HepG2 (cell line): ENCODE results near the gene CCDC170. TPM values are rescaled to one million over a fixed set of nuclear protein-coding genes. Genes with fewer than 3 reads are reported as not detected.
A peak's percentile ranks its signal among the peaks of the same experiment; 100 is the strongest.

Experiments used
- ATF1 ChIP-seq: IDR thresholded peaks from 2 replicates; pipeline ENCODE4 v1.6.1; 2016; ENCODE audit warnings: mild to moderate bottlenecking, control low read depth
- ATF6 ChIP-seq: sonication (generic); formaldehyde crosslinking; conservative IDR thresholded peaks from 2 replicates; pipeline ENCODE4 v1.4.0; 2020; ENCODE audit warnings: missing genetic modification reagents
- BRF2 ChIP-seq: sonication (generic); formaldehyde crosslinking; IDR thresholded peaks from 2 replicates; pipeline ENCODE4 v1.8.1; 2022; ENCODE audit warnings: mild to moderate bottlenecking, missing genetic modification reagents
- E2F5 ChIP-seq: sonication (generic); formaldehyde crosslinking; conservative IDR thresholded peaks from 2 replicates; pipeline ENCODE4 v1.4.0; 2020; ENCODE audit warnings: missing genetic modification reagents
- HOXA9 ChIP-seq: sonication (generic); formaldehyde crosslinking; IDR thresholded peaks from 2 replicates; pipeline ENCODE4 v1.8.1; 2022; ENCODE audit warnings: missing genetic modification reagents, mild to moderate bottlenecking, moderate library complexity, borderline replicate concordance
- NR0B2 ChIP-seq: sonication (generic); formaldehyde crosslinking; IDR thresholded peaks from 2 replicates; pipeline ENCODE4 v1.4.0; 2020; ENCODE audit warnings: mild to moderate bottlenecking, missing genetic modification reagents
- PCBP2 ChIP-seq: fragments of 200-400 bp; formaldehyde crosslinking; optimal IDR thresholded peaks from 2 replicates; pipeline ENCODE3; 2018; ENCODE audit warnings: low read length, low read depth; ENCODE audit not compliant: poor library complexity, severe bottlenecking
- PHF21A ChIP-seq: sonication (generic); formaldehyde crosslinking; IDR thresholded peaks from 2 replicates; pipeline ENCODE4 v1.5.0; 2020; ENCODE audit warnings: mild to moderate bottlenecking, missing genetic modification reagents
- PHF8 ChIP-seq: sonication (generic); formaldehyde crosslinking; IDR thresholded peaks from 2 replicates; pipeline ENCODE4 v1.5.0; 2020; ENCODE audit warnings: missing genetic modification reagents
- THAP7 ChIP-seq: sonication (generic); formaldehyde crosslinking; IDR thresholded peaks from 2 replicates; pipeline ENCODE4 v1.8.1; 2023; ENCODE audit warnings: mild to moderate bottlenecking, missing genetic modification reagents
- ZBTB14 ChIP-seq: sonication (generic); formaldehyde crosslinking; IDR thresholded peaks from 2 replicates; pipeline ENCODE4 v1.4.0; 2020; ENCODE audit warnings: missing genetic modification reagents
- ZBTB20 ChIP-seq: sonication (generic); formaldehyde crosslinking; IDR thresholded peaks from 2 replicates; pipeline ENCODE4 v1.8.1; 2023; ENCODE audit warnings: missing genetic modification reagents, low read depth, mild to moderate bottlenecking, borderline replicate concordance
- ZEB1 ChIP-seq: IDR thresholded peaks from 2 replicates; pipeline ENCODE4 v1.6.1; 2012; ENCODE audit warnings: mild to moderate bottlenecking, low read depth, inconsistent platforms; ENCODE audit not compliant: insufficient replicate concordance
- ZFP37 ChIP-seq: sonication (generic); formaldehyde crosslinking; IDR thresholded peaks from 2 replicates; pipeline ENCODE4 v1.4.0; 2020; ENCODE audit warnings: missing genetic modification reagents, borderline replicate concordance
- ZNF225 ChIP-seq: sonication (generic); formaldehyde crosslinking; IDR thresholded peaks from 2 replicates; pipeline ENCODE4 v1.4.0; 2020; ENCODE audit warnings: mild to moderate bottlenecking, missing genetic modification reagents
- ZNF326 ChIP-seq: sonication (generic); formaldehyde crosslinking; IDR thresholded peaks from 2 replicates; pipeline ENCODE4 v1.4.0; 2020; ENCODE audit warnings: missing genetic modification reagents, borderline replicate concordance
- ZNF501 ChIP-seq: sonication (generic); formaldehyde crosslinking; IDR thresholded peaks from 2 replicates; pipeline ENCODE4 v1.5.1; 2020; ENCODE audit warnings: mild to moderate bottlenecking, moderate library complexity, missing genetic modification reagents
- ZNF660 ChIP-seq: sonication (generic); formaldehyde crosslinking; IDR thresholded peaks from 2 replicates; pipeline ENCODE4 v1.5.1; 2020; ENCODE audit warnings: mild to moderate bottlenecking, low read depth, missing genetic modification reagents, borderline replicate concordance
- ZNF674 ChIP-seq: sonication (generic); formaldehyde crosslinking; IDR thresholded peaks from 2 replicates; pipeline ENCODE4 v1.5.0; 2020; ENCODE audit warnings: low read depth, mild to moderate bottlenecking, missing genetic modification reagents
- polyA plus RNA-seq, 8 experiments: library from polyadenylated mRNA; depleted of rRNA in 3 of 8; stranded (reverse) in 7 of 8; unstranded in 1 of 8; fragments of >200 nt; fragmentation: Illumina TruSeq in 4 of 8; extraction: Trizol in 4 of 8; gene quantifications; 2 replicates each; pipeline versions ENCODE4 v1.2.1 to v1.2.3, GENCODE V29; 2011 to 2016; ENCODE audit warnings: low read depth in 4 of 8, missing spikeins in 1 of 8, mixed read lengths in 1 of 8; ENCODE audit not compliant: insufficient read depth in 1 of 8
- total RNA-seq, 5 experiments: library from RNA; depleted of rRNA; stranded (reverse); fragments of >200 nt; fragmentation: Illumina TruSeq; extraction: Trizol; gene quantifications; 2 replicates each; pipeline ENCODE4 v1.2.3, GENCODE V29; 2016; ENCODE audit warnings: low read depth in 1 of 5

Gene CCDC170
- total and polyA plus RNA-seq, 2 of the 13 experiments (the other 11 are each of a cell fraction or from before 2014, with no cell fraction given): 0.90 to 5.1 TPM

- TF ChIP-seq ZNF501 (CRISPR knock-in tag) (peak; percentile 28; the same call in 1 of the 2 replicates), ZBTB20 (peak; percentile 31; the same call in 1 of the 2 replicates), HOXA9 (peak; percentile 75; the same call in 1 of the 2 replicates), ZNF660 (CRISPR knock-in tag) (no peak), E2F5 (CRISPR knock-in tag) (peak; percentile 45; the same call in 1 of the 2 replicates), PHF21A (CRISPR knock-in tag) (peak; percentile 55; the same call in 1 of the 2 replicates), ATF1 (CRISPR knock-in tag) (no peak), ZBTB14 (CRISPR knock-in tag) (peak; percentile 96), NR0B2 (CRISPR knock-in tag) (no peak; the same call in 1 of the 2 replicates), ZNF326 (CRISPR knock-in tag) (no peak), PCBP2 (no peak), THAP7 (CRISPR knock-in tag) (peak; percentile 58; the same call in 1 of the 2 replicates), ZNF225 (CRISPR knock-in tag) (peak; percentile 75), PHF8 (peak; percentile 93), ATF6 (CRISPR knock-in tag) (no peak), ZFP37 (CRISPR knock-in tag) (no peak), BRF2 (CRISPR knock-in tag) (no peak), ZEB1 (no peak), ZNF674 (CRISPR knock-in tag) (peak; percentile 42; the same call in 1 of the 2 replicates)
Observed at GRCh38 chr6:151493804-151494234, at the start of gene CCDC170 (continued).
